ENCODE data around the gene GALK2.
"Not testable (repeated sequence)": the region's sequence is repeated elsewhere in the genome, so short reads cannot be mapped to it uniquely, and the experiment has no call there.

The GALK2 gene

GRCh38 chr15:49223536-49224274 lies 53.7 kb downstream of the GALK2 start:
- no peak for DNase-seq (ENCODE audit: low read depth)

- DNase-seq (ENCODE audit: low read depth), result no peak
Measured at GRCh38 chr15:49225572-49226281, 55.7 kb downstream of the GALK2 start.

- DNase-seq (ENCODE audit: low read depth), result no peak
Measured at GRCh38 chr15:49227602-49228001, 57.6 kb downstream of the GALK2 start.

DNA sequence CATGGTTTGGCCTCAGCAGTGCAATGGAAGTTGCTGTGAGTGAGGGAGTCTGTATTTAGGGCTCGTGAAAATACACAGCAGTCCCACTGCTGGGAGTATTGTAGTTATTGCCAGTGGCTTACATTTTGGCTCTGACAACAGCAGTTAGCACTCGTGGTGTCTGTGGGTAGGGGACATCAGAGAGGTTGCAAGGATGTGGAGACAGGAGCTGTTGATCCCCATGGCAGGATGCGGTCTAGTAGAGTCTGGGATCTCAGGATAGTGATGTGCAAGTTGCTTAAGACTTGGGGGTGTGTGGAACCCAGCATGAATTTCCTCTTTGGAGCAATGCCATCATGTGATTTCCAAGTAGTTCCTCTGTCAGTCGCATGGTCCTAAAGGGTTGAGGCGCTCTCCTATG lies 59.9 kb downstream of the GALK2 start:
- no peak for DNase-seq (ENCODE audit: low read depth)

DNA sequence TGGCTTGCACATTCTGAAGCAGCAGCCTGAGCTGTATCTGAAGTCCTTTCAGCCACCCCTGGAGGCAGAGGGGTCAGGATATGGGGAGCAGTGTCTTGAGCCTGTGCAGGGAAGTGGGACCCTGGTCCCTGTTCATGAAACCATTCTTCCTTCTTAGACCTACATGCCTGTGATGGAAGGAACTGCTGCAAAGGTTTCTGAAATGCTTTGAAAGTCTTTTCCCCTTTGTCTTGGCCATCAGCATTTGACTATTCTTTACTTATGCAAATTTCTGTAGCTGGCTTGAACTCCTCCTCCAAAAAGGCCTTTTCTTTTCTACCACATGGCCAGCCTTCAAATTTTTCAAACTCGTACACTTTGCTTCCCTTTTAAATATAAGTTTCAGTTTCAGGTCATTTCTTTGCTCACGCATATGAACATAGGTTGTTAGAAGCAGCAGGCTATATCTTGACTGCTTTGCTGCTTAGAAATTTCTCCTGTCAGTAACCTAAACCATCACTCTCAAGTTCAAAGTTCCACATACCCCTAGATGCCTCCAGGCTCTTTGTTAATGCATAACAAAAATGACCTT lies 62.3 kb downstream of the GALK2 start:
- no peak for DNase-seq (ENCODE audit: low read depth)

DNA sequence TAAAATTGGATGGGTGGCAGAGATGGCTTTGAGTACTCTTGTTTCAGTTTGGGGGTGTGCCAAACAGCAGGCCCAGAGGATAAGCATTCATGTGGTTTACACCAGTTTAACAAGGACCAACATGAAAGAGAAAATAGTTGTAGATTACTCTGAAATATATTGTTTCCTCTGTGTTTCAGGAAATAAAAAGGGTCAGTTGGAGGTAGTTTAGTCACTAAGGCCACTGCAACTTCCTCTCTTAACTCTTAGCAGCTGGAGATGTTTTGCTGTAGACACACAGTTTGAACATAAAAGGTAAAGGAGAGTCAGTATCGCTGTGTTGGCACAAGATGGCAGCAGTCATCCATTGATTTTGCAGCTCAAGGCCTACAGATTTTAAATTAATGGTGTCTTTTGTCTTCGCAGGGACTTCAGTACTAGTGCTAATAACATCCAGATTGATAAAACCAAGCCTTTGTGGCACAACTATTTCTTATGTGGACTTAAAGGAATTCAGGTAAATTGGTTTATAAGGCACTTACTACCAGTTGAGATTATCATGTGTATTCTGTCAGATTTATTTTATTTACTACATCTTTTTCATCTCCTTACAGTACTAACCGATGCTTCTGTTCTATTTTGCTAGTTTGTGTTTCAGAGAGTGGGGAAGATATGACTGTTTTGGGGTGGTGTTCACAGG lies 65.5 kb downstream of the GALK2 start:
- no peak for DNase-seq (ENCODE audit: low read depth)

DNA sequence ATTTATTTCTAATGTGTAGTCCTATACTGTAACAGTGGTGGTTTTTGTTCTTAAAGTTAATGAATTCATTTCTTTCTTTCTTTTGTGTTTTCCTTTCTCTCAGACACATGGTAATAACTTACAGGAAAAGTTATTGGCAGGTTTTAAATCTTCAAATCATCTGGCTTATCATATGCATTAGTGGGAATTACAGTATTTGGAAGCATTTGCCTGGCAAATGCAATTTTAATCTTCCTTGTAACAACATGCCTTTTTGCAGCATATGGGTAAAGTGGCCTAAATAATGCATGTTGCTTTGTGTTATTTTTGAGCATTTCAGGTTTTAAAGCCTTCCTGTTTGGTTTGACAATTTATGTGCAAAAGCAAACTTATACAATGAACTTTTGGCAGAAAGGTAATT lies 66.8 kb downstream of the GALK2 start:
- DNase-seq (ENCODE audit: low read depth), result no peak

GRCh38 chr15:49238342-49238741 lies 68.3 kb downstream of the GALK2 start:
- no peak for DNase-seq (ENCODE audit: low read depth)

DNA sequence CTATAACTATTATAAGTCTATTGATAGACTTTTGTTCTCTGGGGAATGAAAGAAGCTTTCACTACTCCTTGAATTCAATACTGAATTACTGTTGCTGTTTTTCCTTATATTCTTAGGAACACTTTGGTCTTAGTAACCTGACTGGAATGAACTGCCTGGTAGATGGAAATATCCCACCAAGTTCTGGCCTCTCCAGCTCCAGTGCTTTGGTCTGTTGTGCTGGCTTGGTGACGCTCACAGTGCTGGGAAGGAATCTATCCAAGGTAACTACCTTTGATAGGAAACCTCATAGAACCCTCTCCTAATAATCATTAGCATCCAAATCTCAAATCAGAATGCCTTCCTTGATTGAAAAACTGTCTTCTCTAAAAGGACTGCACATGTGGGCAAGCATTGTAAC lies 69.1 kb downstream of the GALK2 start:
- no peak for DNase-seq (ENCODE audit: low read depth)

GRCh38 chr15:49242820-49243219 lies 72.8 kb downstream of the GALK2 start:
- DNase-seq (ENCODE audit: low read depth), result no peak

- DNase-seq (ENCODE audit: low read depth), result no peak
Measured at GRCh38 chr15:49247556-49248110, 77.6 kb downstream of the GALK2 start.

DNA sequence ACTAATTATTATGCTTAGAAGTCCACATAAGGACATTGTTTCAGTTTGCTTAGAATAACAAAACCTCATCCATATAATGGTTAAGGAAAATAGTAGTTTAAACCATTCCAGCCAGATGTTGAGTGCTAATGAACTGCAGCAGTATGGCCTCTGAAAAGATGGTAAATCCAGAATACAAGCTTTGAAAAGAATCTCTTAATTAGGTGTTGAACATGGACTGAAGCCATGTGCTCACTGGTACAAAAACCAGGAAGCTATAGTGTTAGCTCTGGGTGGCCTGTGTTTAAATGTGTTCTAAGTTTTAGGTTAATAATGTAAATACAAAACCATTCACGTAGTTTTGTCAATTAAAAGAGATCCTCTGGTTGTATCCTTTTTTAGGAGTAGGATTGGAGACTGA lies 78.2 kb downstream of the GALK2 start:
- DNase-seq (ENCODE audit: low read depth), result no peak

DNA sequence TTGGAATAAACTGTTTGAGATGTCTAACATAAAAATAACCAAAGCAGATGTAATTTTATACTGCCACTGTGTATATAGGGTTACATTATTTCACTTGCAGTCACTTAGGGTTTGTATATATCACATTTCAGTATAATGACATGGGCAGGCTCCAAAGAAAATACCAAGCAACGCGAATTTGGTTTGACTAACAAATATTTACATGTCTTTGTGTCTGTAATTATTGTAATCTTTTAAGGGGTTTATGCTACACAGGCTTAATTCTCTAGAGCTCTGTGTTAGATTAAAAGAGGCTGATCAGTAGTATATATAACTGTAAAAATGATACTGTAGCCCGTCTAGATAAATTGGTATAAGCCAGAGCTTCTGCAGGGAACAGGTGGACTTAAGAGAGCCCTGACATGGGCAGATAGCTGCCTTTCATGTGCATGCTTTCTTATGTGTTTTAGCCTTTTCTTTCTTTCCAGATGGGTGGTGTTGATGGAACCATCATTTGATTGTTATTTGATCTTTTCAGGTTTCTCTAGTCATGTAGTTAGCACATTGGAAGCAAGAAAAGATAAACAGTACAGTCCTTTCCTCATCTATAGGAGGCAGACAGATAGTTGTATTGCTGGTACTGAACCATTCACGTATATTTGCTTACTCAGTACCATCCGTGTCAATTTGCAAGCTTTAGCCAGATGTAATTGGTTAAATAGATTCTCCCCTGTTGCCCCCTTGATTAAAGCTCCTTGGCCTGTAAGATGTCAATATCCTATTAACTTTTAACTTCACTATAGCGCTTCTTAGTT lies 86.1 kb downstream of the GALK2 start:
- DNase-seq (ENCODE audit: low read depth), result no peak

- not testable (repeated sequence) for DNase-seq (ENCODE audit: low read depth)
Measured at GRCh38 chr15:49265117-49265516, 95.1 kb downstream of the GALK2 start.

DNA sequence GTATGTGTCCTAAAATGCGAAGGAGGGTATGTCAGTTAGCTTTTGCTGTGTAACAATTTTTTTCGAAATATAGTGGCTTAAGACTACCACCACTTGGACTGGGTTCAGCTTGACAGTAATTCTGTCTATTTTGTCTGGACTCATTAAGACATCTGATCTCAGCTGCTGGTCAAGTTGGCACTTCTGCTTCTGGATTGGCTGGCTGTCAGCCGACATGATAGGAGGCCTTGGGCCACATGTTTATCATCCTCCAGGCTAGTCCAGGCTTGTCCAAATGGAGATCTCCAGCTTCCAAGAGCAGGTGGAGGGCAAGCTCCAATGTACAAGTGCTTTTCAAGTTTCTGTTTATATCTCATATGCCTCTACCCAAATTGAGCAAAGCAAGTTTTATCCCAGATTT lies 95.9 kb downstream of the GALK2 start:
- no peak for DNase-seq (ENCODE audit: low read depth)

- no peak for DNase-seq (ENCODE audit: low read depth)
Measured at GRCh38 chr15:49270541-49271421, 100.7 kb downstream of the GALK2 start.

DNA sequence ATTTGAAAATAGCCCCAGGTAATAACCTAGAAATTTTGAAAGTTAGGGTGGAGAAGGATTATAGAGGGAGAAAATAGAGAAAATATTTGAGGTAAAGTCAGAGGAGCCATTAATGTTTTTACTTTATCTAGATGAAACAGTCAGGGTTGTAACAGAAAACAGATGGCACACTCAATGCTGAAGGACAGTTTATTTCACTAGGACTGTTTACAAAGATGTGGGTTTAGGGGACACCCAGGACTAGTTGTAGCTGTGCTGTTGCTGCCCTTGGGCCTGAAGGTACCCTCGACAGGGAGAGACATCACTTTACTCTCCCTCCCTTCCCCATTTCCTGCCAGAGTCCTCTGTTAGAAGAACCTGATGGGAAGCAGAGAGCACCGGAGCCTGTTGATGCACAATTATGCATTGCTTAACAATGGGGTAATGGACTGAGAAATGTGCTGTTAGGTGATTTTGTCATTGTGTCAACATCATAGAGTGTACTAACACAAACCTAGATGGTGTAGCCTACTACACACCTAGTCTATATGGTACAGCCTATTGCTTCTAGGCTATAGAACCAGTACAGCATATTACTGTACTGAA lies 103.8 kb downstream of the GALK2 start:
- DNase-seq (ENCODE audit: low read depth), result no peak

DNA sequence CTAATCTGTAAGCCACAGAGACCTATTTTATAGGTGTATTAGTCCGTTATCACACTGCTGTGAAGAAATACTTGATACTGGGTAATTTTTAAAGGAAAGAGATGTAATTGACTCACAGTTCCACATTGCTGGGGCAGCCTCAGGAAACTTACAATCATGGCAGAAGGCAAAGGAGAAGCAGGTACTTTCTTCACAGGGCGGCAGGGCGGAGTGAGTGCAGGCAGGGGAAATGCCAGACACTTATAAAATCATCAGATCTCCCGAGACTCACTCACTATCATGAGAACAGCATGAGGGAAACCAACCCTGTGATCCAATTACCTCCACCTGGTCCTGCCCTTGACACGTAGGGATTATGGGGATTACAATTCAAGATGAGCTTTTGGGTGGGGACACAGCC lies 108.7 kb downstream of the GALK2 start:
- DNase-seq (ENCODE audit: low read depth), result no peak

DNA sequence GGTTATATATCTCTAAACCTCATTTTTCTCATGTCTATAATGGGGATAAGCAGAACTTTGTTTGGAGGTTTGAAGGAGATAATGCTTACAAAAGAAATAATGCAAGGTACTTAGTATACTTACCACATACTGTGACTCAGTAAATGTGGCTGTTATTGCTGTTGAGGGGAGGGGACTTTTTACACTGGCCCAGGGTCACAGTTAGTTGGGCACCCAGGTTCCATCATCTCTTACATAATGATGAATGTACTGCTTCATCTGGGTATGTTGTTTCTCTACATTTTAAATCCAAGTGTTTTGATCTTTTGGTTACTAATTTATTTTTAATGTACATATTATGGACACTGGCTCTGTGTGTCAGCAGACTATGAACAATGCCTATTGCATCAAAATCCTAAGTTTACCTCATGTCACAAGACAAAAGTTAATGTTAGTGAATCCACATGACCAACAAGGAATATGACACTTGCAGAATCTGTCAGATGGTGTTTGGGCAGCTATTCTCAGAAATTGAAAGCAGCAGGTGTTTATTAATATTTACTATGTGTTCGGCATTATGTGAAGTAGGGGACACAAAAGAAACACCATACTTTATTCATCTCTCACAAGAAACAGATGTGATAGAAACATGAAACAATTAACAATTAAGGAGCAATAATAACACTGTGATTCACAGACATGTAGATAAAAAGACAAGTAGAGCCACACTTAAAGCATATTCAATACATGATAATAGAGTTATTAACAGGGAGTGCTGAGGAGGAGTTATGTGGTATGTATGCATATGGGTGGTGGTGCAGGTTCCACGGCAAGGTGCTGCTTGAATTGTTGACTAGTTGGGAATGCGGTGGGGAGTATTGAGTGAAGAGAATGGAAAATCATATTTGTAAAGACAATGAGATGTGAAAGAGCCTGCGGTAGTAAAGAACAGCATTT lies 109.7 kb downstream of the GALK2 start:
- no peak for DNase-seq (ENCODE audit: low read depth)
